NCI-H128 (cell line): ENCODE data around the gene UFL1.
"Not testable (repeated sequence)": the region's sequence is repeated elsewhere in the genome, so short reads cannot be mapped to it uniquely, and the experiment has no call there.

ENCODE experiments used
- DNase-seq: peaks from one replicate; lab custom pipeline; 2025; ENCODE audit not compliant: unreplicated experiment; lab: John Stamatoyannopoulos, UW

Gene UFL1

DNA sequence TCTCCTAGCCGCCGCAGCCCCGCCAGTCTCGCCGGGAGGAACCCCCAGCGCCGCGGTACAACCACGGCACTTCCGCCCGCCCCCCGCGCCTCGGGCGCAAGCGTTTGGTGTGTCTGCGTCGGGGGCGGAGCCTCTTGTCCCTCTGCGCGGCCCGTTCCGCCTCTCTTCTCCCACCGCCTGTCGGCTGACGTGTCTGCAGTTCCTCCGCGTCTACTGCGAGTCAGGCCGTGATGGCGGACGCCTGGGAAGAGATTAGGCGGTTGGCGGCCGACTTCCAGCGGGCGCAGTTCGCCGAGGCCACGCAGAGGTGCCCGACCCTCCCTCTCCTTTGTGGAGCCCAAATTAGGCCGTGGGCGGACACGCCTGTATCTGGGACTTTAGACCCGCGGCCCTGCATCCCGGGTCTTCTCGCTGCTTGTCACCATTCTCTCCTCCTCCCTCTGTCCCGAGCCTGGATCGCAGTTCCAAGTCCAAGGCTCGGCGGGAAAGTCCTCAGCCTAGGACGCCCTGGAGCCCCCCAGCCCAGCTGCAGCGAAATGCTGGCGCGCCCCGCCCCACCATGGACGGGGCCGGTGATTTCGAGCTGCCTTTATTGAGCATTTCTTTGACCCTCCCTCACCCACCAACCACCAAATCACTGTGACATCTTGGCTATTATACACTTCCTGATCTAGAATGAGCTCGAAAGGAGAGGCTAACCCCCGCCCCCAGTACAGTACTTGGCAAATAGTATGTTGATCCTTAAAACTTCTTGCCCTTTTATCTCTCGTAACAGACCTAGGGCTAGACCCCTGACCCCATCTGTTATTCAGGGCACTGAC, at the start of gene UFL1:
UFL1 (plus strand) TSS at position 163 of the 821 bp plus-strand sequence; CDS start at position 231, 68 bp downstream.
- peak; percentile 84 for DNase-seq

DNA sequence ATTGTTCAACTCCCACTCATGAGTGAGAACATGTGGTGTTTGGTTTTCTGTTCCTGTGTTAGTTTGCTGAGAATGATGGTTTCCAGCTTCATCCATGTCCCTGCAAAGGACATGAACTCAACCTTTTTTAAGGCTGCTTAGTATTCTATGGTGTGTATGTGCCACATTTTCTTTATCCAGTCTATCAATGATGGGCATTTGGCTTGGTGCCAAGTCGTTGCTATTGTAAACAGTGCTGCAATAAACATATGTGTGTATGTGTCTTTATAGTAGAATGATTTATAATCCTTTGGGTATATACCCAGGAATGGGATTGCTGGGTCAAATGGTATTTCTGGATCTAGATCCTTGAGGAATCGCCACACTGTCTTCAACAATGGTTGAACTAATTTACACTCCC, 49.3 kb upstream of the UFL1 start:
- not testable (repeated sequence) for DNase-seq

DNA sequence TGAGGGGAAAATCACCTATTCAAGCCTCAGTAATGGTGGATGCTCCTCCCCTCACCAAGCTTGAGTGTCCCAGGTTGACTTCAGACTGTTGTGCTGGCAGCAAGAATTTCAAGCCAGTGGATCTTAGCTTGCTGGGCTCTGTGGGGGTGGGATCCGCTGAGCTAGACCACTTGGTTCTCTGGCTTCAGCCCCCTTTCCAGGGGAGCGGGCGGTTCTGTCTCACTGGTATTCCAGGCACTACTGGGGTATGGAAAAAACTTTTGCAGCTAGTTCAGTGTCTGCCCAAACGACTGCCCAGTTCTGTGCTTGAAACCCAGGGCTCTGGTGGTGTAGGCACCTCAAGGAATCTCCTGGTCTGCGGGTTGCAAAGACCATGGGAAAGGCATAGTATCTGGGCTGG, 42.9 kb upstream of the UFL1 start:
- no peak for DNase-seq

DNA sequence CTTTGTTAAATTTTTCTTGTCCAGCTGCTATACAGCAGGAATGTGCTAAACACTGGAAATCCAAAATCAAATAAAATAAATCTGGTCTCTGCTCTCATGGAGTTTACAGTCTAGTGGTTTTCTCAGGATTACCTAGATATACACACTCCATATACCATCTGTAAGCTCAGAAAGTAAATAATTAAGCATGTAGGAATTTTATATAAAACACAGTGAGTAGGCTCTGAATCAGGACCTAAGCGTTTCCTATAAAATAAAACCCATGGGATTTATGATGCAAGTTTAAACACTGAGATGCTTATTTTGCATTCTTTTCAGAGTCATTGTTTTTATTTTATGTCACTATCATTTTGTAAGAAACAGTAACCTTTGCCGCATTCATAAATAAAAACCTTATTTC, 29.7 kb upstream of the UFL1 start:
- no peak for DNase-seq

DNA sequence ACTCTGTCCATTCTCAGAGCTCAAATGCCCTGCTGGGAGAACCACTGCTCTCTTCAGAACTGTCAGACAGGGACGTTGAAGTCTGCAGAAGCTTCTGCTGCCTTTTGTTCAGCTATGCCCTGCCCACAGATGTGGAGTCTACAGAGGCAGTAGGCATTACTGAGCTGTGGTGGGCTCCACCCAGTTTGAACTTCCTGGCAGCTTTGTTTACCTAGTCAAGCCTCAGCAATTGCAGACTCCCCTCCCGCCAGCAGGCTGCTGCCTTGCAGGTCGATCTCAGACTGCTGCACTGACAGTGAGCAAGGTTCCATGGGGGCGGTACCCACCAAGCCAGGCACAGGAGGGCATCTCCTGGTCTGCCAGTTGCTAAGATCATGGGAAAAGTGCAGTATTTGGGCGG, 21.8 kb upstream of the UFL1 start:
- no peak for DNase-seq

DNA sequence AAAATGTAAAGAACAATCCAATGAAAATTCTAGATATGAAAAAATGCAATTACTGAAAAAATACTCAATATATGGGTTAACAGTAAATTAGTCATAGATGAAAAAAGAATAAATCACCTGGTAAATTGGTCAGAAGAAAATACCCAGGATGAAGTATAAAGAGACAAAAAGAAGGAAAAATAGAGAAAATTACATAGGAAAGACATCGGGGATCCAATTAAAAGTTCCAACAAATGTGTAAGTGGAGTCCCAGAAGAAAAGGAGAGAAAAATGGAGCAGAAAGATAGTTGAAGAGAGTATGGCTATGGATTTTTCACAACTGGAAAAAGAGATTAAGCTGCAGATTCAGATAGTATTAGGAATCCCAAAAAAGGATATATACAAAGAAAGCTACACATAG, 18.7 kb upstream of the UFL1 start:
- no peak for DNase-seq

DNA sequence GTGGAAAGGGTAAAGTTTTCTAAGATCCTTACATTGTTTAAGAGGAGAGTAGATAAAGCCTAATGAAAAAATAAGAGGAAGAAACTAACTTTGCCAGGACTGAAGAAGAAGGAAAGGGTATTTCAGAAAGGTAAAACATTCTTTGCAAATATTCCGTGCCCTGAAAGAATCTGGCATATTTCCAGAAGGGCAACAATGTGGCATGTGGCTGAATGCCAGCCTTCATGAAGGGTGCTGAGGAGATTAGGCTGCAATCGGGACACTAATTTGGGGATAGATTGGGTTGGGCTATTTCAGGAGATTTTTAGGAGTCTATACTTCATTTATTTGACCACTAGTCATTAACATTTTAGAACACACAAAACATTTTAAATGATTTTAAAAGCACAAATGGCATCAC, 16.2 kb upstream of the UFL1 start:
- DNase-seq = no peak

DNA sequence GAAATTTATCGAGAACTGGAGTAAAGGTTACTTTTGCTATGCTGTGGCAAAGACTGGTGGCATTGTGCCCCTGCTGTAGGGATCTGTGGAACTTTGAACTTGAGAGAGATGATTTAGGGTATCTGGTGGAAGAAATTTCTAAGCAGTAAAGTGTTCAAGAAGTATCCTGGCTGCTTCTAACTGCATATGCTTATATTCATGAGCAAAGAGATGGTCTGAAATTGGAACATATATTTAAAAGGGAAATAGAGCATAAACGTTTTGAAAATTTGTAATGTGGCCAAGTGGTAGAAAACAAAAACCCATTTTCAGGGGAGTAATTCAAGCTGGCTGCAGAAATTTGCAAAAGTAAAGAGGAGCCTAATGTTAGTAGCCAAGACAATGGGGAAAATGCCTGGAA, 12.3 kb upstream of the UFL1 start:
- no peak for DNase-seq

DNA sequence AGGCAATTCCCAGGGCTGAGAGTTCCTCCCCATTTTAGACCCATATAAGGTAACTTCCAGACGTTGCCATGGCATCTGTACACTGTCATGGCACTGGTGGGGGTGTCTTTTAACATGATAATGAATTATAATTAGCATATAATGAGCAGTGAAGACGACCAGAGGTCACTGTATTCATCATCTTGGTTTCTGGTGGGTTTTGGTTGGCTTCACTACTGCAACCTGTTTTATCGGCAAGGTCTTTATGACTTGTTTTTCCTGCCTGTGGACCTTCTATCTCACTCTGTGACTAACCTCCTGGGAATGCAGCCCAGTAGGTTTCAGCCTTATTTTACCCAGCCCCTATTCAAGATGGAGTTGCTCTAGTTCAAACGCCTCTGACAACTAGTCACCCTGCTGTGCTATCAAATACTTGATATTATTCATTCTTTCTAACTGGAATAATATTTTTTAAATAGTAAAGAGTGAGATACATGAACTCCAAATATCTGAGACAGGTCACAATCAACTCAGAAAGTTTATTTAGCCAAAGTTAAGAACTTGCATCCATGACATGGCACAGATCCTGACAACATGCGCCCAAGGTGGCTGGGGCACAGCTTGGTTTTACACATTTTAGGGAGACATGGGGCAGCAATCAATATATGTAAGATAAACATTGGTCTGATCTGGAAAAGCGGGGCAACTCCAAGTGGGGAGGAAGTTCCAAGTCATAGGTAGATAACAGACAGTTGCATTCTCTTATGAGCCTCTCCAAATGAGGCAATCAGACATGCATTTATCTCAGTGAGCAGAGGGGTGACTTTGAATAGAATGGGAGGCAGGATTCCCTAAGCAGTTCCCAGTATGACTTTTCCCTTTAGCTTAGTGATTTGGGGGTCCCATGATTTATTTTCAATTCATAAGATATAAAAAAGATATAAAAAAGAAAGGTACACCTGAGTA, 1.2 kb upstream of the UFL1 start:
- no peak for DNase-seq

DNA sequence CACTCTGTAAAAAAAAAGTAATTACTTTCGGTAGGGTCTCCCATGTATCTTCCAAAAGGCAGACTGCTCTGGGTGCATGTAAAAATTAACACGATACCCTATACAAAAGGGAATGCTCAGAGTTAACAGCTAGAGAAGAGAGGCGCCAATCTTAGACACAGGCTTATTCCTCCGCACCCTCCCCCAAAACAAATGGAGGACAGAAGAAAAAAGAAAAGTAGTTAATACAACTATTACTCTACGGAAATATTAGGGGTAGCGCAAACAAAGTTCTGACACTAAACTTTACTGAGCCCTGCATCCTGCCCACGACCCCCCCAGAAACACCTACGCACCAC, 331 bp upstream of the UFL1 start:
- no peak for DNase-seq

DNA sequence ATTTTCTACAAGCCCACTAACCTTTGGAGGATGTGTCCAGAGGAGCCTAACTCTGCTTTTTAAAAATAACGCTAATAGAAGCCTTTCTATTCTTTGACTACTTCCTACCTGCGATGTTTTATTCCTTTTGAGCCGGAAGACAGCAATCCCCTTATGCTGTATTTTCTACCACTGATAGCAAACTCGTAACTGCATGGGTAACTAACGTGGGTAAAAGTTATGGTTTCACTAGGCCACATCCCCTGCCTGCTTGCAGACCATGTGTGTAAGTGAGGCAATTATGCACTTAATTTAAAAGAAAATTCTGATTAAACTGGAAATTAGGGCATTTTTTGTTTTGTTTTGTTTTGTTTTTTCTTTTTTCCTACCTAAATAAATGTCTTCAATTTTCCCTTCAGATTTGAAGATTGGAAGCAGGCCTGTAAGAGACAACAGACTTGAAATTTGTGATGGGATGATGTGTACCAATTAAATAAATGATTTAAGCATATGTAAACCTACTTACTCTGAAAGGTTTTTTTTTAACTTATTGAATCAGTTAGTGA, 931 bp downstream of the UFL1 start:
- no peak for DNase-seq

DNA sequence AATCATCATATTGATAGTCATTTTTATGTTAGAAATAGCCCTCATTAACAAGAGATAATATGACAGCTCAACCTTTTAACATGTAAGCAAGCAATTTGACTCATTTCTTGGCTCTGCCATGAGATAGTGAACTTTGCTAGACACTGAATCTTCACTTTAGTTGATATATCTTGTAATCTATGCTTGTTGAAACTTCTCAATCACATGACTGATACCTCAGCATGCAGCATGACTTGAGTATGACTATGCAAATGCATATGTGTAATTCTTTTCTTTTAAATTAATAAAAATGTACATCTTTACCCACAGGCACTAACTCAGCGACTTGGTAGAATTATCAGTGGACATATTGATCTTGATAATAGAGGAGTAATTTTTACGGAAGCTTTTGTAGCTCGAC, 6.6 kb downstream of the UFL1 start:
- no peak for DNase-seq

DNA sequence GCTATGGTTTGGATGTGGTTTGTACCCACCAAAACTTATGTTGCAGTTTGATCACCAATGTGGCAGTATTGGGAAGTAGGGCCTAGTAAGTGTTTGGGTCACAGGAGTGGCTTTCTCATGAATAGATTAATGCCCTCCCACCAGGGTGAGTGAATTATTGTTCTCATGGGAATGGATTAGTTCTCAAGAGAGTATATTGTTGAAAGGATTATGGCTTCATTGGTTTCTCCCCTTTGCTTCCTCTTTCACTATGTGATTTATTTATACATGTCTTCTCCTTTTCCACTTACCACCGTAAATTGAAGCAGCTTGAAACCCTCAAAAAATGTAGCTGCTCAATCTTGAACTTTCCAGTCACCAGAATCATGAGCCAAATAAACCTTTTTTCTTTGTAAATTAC, 10.8 kb downstream of the UFL1 start:
- no peak for DNase-seq

DNA sequence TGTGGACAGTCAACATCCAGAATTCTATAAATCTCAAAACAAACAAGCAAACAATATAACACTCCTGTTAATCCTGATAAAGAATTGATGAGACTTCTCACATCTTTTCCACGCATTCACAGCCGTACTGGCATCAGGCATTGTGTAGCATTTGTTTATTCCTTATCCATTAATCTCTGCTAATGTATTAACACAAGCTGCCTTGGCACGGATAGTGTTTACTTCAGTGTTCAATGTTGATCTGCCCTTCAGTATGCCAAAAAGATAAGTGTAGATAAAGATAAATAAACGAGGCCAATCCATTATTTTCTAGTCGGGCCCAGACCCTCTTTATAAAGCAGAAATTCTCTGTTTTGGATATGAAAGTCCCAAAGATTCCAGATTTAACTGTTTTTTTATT, 16.1 kb downstream of the UFL1 start:
- DNase-seq = no peak

DNA sequence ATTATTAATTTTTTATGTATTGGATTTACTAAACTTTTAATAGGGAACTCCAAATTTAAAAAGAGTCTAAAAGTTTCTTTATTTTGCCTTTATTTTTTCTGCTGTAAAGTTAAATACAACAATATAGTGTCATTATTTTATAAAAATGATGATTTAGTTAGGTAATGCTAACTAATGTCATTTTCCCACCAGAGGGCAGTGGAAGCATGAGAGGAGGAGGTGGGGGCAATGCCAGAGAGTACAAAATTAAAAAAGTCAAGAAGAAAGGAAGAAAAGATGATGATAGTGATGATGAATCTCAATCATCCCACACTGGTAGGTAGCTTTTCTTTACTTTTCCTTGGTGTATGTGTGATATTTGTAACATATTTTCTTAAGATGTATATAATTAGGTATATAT, 21.1 kb downstream of the UFL1 start:
- no peak for DNase-seq

DNA sequence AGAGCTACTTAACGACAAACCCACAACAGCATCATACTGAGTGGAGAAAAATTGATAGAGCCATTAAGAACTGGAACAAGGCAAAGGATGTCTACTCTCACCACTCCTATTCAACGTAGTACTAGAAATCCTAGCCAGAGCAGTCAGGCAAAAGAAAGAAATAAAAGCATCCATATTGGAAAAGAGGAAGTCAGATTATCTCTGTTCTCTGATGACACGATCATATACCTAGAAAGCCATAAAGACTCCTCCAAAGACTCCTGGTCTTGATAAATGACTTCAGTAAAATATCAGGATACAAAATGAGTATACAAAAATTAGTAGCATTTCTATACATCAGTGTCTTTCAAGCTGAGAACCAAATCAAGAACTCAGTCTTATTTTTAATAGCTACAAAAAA, 24.3 kb downstream of the UFL1 start:
- no peak for DNase-seq

DNA sequence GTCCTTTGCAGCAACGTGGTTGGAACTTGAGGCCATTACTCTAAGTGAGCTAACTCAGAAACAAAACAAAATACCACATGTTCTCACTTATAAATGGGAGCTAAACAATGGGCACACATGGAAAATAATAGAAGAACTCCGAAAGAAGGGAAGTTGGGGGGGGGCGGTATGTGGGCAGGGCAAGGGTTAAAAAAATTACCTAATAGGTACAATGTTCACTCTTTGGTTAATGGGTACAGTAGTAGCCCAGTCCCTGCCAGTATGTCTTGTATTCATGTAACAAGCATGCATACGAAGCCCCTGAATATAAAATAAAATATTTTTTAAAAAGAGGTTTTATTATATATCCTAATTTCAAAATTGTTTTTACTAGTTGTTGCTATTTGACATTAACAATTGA, 26.0 kb downstream of the UFL1 start:
- no peak for DNase-seq

DNA sequence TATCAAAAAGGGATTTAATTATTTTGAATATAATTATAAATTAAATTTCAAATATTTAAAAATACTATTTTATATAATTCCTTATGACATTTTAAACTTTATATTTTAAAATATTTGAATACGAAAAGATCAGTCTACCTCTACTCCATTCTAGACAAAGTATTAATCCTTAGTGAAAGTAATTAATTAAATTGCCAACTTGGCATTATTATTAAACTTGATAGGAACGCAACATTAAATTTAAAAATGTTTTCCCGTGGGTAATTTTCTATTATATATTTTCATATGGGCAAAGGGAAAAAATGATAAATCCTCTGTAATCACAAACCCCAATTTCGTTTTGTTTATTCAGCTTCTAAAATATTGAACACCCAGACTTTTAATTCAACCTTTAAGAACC, 33.0 kb downstream of the UFL1 start:
- DNase-seq = no peak

DNA sequence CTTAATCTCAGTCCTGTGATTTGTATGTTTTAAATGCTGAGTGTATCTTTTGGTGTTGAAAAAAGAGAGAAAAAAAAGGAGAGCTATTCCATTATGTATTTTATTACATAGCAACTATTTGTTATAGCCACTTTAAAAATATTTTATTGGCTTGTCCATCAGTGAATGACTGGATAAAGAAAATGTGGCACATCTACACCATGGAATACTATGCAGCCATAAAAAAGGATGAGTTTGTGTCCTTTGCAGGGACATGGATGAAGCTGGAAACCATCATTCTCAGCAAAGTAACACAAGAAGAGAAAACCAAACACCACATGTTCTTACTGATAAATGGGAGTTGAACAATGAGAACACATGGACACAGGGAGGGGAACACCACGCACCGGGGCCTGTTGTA, 38.1 kb downstream of the UFL1 start:
- DNase-seq = not testable (repeated sequence)

DNA sequence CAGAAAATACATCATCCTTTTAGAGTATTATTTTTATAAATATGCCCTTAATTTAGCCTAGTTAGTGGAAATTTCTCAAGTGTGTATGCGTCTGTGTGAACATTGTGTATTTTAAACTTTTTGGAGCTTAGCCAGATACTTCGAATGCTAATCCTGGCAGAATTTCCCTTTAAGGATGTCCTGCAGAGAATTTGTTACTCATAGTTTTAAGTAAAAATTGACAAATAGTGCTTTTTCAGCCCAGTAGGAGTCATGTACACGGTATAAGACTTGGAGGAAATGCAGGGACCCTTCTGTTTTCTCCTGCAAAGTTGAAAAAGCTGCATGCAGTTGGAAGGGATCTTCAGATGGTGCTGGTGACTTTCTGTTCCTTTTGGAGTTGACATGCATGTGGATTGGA, 41.3 kb downstream of the UFL1 start, which contains the start of gene FHL5:
FHL5 (plus strand) TSS at position 243 of the 400 bp plus-strand sequence. CDS start 40,486 bp downstream, outside the sequence.
- DNase-seq = no peak

DNA sequence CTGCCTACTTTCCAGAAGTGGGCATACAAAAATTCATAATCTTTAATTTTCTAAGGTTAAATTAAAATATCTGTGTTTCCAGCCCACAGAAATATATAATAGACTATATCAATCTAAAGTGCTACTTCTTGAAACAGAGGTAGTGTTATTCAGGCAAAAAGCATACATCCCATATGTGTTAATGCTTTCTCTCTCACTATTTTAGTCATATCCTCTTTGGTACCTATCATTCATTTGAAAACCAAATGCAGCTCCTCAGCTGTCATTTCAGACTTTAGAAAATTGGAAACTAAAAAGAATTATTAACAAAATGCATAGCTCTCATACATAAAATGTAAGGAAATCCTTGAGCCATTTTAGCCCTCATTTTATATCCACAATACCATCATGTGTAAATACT, 42.2 kb downstream of the UFL1 start:
- DNase-seq = no peak

DNA sequence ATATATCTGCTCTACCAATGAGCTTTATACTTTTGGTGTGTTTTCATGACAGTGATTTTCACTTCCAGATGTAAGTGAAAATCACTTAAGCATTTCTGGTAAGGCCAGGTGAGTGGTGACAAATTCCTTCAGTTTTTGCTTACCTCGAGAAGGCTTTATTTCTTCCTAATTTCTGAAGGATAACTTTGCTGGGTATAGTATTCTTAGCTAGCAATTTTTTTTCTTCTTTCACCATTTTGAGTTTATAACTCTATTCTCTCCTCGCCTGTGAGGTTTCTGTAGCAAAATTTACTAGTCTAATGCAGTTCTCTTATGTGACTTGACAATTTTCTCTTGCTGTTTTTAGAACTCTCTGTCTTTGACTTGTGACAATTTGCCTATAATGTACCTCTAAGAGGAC, 48.4 kb downstream of the UFL1 start:
- DNase-seq = no peak
